BE2C (cell line): ENCODE data around the gene C3orf49.

ENCODE experiments used
- DNase-seq: peaks from one replicate; pipeline ENCODE4 v3.0.0-alpha.2; 2020
- H3K27me3 ChIP-seq: fragments of 250-450 bp; sonication (Bioruptor Pico); 2 replicates; pipeline ENCODE4 v1.5.1; 2020; ENCODE audit warnings: mild to moderate bottlenecking
- H3K36me3 ChIP-seq: fragments of 250-450 bp; sonication (Bioruptor Pico); 2 replicates; pipeline ENCODE4 v1.5.1; 2020; ENCODE audit warnings: mild to moderate bottlenecking
- H3K4me1 ChIP-seq: fragments of 250-450 bp; sonication (Bioruptor Pico); 2 replicates; pipeline ENCODE4 v1.5.1; 2020
- H3K4me3 ChIP-seq: 2 replicates; pipeline ENCODE4 v1.5.1; 2011; ENCODE audit warnings: low read depth, low read length
- H3K9me3 ChIP-seq: fragments of 250-450 bp; sonication (Bioruptor Pico); 2 replicates; pipeline ENCODE4 v1.5.1; 2020
- CTCF ChIP-seq: IDR thresholded peaks from 2 replicates; pipeline ENCODE4 v1.5.1; 2012; ENCODE audit warnings: mild to moderate bottlenecking, low read depth, low read length

The C3orf49 gene

GRCh38 chr3:63853106-63853505 is 34.0 kb downstream of the C3orf49 start:
- DNase-seq = no peak
- TF ChIP-seq CTCF = no peak

GRCh38 chr3:63855333-63855940 is 36.3 kb downstream of the C3orf49 start:
- Histone ChIP-seq H3K9me3 (no peaks in the 10 kb centered on the region), H3K4me1 (no peaks in the 10 kb centered on the region), H3K4me3 (no peak overlapping the region), H3K27me3 (no peaks in the 10 kb centered on the region), H3K36me3 (peaks cover 3% of the 10 kb centered on the region)
- no peak for TF ChIP-seq CTCF
- no peak for DNase-seq

More at GRCh38 chr3:63853106-63853505, 34.0 kb downstream of the C3orf49 start:
- H3K4me3 ChIP-seq = no peak overlapping the region
- no peaks in the 10 kb centered on the region for H3K9me3 ChIP-seq
- peaks cover 3% of the 10 kb centered on the region for H3K36me3 ChIP-seq
- H3K27me3 ChIP-seq = no peaks in the 10 kb centered on the region
- H3K4me1 ChIP-seq = no peaks in the 10 kb centered on the region

- TF ChIP-seq CTCF = no peak
- no peak overlapping the region for H3K4me3 ChIP-seq
- no peaks in the 10 kb centered on the region for H3K9me3 ChIP-seq
- H3K36me3 ChIP-seq = no peaks in the 10 kb centered on the region; the same call in 1 of the 2 replicates
- DNase-seq = no peak
- H3K27me3 ChIP-seq = no peaks in the 10 kb centered on the region
- no peaks in the 10 kb centered on the region for H3K4me1 ChIP-seq
These were observed 38.2 kb downstream of the C3orf49 start for GRCh38 chr3:63857311-63857710.

- DNase-seq = no peak
- no peaks in the 10 kb centered on the region for H3K27me3 ChIP-seq
- peaks cover 4% of the 10 kb centered on the region for H3K36me3 ChIP-seq
- no peaks in the 10 kb centered on the region; the same call in 1 of the 2 replicates for H3K9me3 ChIP-seq
- H3K4me3 ChIP-seq = no peak overlapping the region
- H3K4me1 ChIP-seq = no peaks in the 10 kb centered on the region
- no peak for TF ChIP-seq CTCF
These were observed 41.7 kb downstream of the C3orf49 start for GRCh38 chr3:63860776-63861175.

GRCh38 chr3:63861306-63861705 is 42.2 kb downstream of the C3orf49 start:
- Histone ChIP-seq H3K4me3 (no peak overlapping the region), H3K4me1 (no peaks in the 10 kb centered on the region), H3K27me3 (no peaks in the 10 kb centered on the region), H3K36me3 (peaks cover 4% of the 10 kb centered on the region), H3K9me3 (no peaks in the 10 kb centered on the region; the same call in 1 of the 2 replicates)
- no peak for DNase-seq
- no peak for TF ChIP-seq CTCF

GRCh38 chr3:63862804-63863149 is 43.7 kb downstream of the C3orf49 start:
- Histone ChIP-seq H3K36me3 (peaks cover 4% of the 10 kb centered on the region), H3K9me3 (no peaks in the 10 kb centered on the region; the same call in 1 of the 2 replicates), H3K4me3 (peak overlapping the region; percentile 88), H3K27me3 (no peaks in the 10 kb centered on the region), H3K4me1 (no peaks in the 10 kb centered on the region)
- no peak for TF ChIP-seq CTCF
- DNase-seq = no peak
